HG03460 (cell line): ENCODE measurements around the gene AKR1C4.
"Not testable (repeated sequence)": the region's sequence is repeated elsewhere in the genome, so short reads cannot be mapped to it uniquely, and the experiment has no call there.

Source experiments
- ATAC-seq: cut with Tn5 transposase; IDR thresholded peaks from one replicate; pipeline ENCODE4 v1.9.1; 2021; ENCODE audit not compliant: unreplicated experiment

The AKR1C4 gene

DNA sequence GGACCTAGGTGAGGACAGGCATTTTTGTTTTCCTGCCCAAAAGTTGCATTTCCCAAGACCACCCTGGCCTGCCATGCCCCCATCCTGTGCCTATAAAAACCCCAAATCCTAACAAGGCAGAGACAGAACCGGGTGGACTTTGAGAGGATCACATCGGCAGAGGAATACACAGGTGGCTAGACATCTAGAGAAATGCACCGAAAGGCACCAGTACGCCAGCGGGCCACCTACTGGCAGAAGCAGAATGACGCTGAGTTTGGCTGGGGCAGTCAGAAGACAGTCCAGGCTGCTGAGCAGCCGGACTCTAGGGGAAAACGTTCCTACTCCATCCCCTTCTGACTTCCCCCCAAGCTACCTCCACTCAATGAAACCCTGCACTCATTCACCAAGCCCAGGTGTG, 2.8 kb downstream of the AKR1C4 start:
- ATAC-seq: no peak

- ATAC-seq: no peak
Measured at GRCh38 chr10:5206799-5207198, 10.2 kb downstream of the AKR1C4 start.

GRCh38 chr10:5209776-5210175, 13.1 kb downstream of the AKR1C4 start:
- not testable (repeated sequence) for ATAC-seq

GRCh38 chr10:5210261-5210660, 13.6 kb downstream of the AKR1C4 start:
- not testable (repeated sequence) for ATAC-seq

DNA sequence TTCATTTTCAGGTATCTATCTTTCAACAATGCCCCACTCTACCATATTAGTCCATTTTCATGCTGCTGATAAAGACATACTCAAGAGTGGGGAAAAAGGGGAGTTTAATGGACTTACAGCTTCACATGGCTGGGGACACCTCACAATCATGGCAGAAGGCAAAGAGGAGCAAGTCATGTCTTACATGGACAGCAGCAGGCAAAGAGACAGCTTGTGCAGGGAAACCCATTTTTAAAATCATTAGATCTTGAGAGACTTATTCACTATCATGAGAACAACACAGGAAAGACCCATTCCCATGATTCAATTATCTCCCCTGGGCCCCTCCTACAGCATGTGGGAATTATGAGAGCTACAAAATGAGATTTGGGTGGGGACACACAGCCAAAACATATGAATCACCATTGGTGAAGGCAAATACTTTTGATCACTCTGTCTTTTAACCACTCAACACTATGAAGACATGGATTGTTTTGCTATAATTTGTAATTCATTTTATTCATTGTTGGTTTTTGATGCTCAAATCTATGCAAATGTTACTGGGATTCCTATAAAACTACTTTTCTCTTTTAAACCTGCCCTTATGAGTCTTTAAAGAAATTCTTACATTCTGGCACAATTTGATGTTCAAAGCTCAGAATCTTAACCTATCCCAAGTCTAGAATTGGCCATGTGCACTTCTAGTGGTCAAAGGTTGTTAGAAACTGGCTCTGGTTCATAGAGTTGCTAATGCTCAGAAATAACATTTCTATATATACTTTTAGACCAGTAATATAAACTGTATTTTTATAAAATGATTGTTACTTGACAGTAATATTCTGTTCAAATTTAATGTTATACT, 15.3 kb downstream of the AKR1C4 start:
- ATAC-seq: no peak

GRCh38 chr10:5216801-5217200, 20.2 kb downstream of the AKR1C4 start:
- no peak for ATAC-seq

DNA sequence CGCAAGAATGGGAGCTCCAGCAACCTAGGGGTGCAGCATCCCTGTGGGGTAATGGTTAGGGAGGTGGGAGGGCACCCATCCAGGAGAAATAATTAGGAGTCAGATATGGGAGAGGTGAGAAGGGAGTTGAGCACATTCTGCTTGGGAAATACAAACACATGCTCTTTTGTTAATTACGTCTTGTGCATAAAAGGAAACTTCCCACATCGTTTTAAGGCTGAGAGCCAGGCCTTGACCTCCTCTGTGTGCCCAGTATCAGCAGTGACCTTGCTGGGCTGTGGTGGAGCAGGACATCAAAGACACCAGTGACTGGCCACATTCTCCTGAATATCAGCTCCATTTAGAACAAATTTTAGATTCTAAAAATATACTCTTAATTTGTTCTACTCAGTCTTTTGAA, 22.6 kb downstream of the AKR1C4 start:
- no peak for ATAC-seq

GRCh38 chr10:5222942-5223341, 26.3 kb downstream of the AKR1C4 start:
- ATAC-seq: not testable (repeated sequence)

DNA sequence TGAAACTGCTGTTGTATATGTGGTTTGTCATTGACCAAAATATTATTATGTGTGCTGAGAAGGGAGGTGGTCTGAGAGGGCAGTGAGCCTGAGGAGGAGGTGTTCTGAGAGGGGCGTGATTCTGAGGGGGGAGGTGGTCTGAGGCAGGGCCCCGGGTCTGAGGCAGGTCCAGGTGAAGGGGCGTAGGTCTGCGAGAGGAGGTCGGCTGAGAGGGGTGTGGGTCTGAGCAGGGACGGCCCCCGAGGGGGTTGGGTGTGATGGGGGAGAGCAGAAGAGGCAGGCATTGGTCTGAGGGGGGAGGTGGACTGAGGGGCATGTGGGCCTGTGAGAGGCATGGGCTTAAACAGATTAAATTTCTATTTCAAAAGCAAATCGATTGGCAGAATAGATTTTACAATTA, 32.4 kb downstream of the AKR1C4 start:
- no peak for ATAC-seq

GRCh38 chr10:5233324-5233723, 36.7 kb downstream of the AKR1C4 start:
- ATAC-seq: no peak

DNA sequence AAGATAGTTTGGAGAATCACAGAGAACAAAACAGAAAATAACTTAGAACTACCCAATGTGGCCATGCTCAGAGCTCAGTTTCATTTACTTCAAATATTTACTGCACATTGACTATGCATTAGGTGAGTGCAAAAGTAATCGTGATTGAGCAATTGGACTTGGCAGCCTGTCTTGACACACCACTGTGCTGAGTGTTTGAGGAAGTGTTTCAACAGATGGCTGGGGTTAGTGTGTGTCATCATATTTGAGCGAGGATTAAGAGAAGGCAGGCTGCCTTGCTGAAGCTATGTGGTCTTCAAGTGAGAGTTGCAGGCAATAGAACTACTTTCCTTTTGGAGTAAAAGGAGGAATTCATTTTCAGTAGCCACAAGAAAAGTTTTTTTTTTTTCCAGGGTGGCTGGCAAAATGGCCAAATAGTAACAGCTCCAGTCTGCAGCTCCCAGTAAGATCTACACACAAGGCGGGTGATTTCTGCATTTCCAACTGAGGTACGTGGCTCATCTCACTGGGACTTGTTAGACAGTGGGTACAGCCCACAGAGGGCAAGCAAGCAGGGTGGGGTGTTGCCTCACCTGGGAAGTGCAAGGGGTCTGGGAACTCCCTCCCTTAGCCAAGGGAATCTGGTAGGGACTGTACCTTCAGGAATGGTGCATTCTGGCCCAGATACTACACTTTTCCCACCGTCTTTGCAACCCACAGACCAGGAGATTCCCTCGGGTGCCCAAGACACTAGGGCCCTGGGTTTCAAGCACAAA, 37.6 kb downstream of the AKR1C4 start:
- no peak for ATAC-seq

DNA sequence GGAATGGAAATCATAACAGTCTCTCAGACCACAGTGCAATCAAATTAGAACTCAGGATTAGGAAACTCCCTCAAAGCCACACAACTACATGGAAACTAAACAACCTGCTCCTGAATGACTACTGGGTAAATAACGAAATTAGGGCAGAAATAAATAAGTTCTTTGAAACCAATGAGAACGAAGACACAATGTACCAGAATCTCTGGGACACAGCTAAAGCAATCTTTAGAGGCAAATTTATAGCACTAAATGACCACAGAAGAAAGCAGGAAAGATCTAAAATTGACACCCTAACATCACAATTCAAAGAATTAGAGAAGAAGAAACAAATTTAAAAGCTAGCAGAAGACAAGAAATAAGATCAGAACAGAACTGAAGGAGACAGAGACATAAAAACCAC, 40.9 kb downstream of the AKR1C4 start:
- not testable (repeated sequence) for ATAC-seq

DNA sequence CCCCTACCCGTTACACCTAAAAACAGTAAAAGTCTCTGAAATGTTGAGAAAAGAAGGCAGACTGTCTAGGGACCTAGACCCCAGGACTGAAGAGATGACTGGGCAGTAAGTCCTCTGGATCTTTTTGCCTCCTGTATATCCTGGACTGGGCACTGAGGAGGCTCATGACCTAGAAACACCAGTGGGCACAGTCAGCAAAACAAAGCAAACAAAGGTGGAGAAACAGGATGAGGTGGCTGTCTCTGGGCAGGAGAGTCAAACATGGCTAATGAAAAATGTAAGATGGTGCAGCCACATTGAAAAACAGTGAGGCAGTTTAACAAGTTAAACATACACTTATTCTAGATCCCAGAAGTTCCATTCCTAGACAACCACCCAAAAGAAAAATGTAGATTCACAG, 45.9 kb downstream of the AKR1C4 start:
- no peak for ATAC-seq

- ATAC-seq: no peak
Measured at GRCh38 chr10:5243521-5243987, 46.9 kb downstream of the AKR1C4 start.

- ATAC-seq: no peak
Measured at GRCh38 chr10:5252177-5253037, 55.8 kb downstream of the AKR1C4 start.

DNA sequence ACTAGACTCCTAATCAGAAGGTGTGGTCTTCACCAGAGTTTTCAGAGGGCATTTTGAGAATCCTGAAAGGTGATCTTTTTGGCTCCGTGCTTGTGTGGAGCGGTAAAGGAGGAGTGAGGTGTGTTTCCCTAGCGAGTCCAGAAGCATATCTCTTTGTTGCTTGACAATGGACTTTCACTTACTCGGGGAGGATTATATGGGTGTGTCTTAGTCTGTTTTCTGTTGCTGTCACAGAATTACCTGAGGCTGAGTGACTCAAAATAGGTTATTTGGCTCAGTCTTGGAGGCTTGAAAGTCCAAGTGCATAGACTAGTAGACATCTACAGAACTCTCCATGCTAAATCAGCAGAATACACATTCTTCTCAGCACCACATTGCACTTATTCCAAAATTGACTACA, 57.9 kb downstream of the AKR1C4 start:
- ATAC-seq: no peak

- not testable (repeated sequence) for ATAC-seq
Measured at GRCh38 chr10:5257768-5258167, 61.1 kb downstream of the AKR1C4 start.

DNA sequence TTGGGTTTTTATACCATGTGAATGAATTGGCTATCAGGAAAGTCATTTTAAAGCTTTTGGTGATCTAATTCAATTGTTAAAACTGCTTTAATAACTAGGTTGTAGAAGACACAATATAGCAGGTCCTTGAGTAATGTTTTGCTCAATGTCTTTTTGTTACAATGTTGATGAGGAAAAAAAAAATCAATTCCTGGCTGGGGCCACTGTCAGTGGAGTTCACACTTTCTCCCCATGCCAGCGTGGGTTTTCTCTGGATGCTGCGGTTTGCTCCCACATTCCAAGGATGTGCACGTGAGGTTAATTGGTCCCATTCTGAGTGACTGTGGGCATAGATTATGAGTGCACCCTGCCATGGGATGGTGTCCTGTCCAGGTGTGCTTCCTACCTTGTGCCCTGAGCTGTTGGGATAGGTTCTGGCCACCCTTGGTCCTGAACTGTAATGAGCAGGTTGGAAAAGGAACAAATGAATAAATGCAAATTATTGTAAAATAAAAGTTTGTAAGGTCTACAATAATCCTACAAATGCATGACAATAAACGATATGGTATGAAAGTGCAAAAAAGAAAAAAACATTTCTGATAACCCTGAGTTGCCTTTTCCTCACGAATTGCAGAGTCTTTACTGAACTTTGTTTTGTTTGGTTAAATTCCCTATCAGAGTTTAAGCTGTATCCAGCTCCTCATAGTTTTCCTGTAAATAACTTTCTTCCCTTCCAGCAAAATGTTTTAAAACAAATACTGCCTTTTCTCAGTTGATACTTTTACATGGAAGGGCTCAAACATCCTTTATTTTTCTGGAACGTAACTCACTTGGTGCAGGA, 62.7 kb downstream of the AKR1C4 start:
- no peak for ATAC-seq

DNA sequence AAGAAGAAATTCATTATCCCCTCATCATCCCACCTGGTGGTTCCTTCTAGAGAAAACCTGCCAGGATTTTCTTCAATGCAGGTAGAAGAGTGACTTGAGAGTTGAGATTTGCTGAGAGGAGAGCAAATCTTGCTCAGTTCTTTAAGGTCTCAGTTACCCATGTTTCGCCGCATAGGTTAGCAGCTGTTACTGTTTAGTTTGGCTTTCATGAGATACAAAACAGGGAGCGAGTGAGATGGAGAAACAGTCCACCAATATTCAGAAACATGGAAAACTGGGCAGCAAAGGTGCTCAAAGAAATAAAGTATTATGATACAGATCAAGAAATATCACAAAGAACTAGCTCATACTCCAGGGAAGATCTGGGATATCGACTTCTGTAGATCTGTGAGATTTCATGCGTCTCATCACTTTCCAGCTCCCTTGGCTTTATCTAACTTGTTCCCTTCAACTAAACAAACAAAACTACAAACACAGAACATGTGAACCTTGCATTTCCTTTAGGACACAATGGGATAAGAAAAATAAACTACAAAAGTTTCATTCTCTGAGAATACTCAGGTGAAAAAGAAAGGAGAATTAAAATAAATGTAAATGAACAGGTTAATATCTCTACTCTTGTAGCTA, 63.4 kb downstream of the AKR1C4 start:
- ATAC-seq: no peak

- no peak for ATAC-seq
Measured at GRCh38 chr10:5260828-5261227, 64.2 kb downstream of the AKR1C4 start.
